Muscle layer of duodenum (tissue), 2 donors: ENCODE data around the gene RHAG.
"Not testable (repeated sequence)": the region's sequence is repeated elsewhere in the genome, so short reads cannot be mapped to it uniquely, and the experiment has no call there.

Experiments used
- H3K27ac ChIP-seq: one replicate; pipeline ENCODE4 v1.7.0; 2013; ENCODE audit warnings: mild to moderate bottlenecking, low read length
- H3K27me3 ChIP-seq: one replicate; pipeline ENCODE4 v1.7.0; 2013; ENCODE audit warnings: low read depth, mild to moderate bottlenecking, control low read depth, low read length
- H3K36me3 ChIP-seq, 2 donors: one replicate each; pipeline ENCODE4 v1.7.0; 2013; ENCODE audit warnings: low read length in 2 of 2, control low read depth in 1 of 2, mild to moderate bottlenecking in 1 of 2; ENCODE audit not compliant: insufficient read depth in 2 of 2, control insufficient read depth in 1 of 2
- H3K4me1 ChIP-seq, 2 donors: one replicate each; pipeline ENCODE4 v1.7.0; 2013; ENCODE audit warnings: low read length in 2 of 2, mild to moderate bottlenecking in 2 of 2, control low read depth in 1 of 2, moderate library complexity in 1 of 2; ENCODE audit not compliant: insufficient read depth in 2 of 2, control insufficient read depth in 1 of 2
- H3K4me3 ChIP-seq, 2 donors: one replicate each; pipeline ENCODE4 v1.7.0; 2013; ENCODE audit warnings: low read length in 2 of 2, low read depth in 1 of 2, mild to moderate bottlenecking in 1 of 2
- H3K9me3 ChIP-seq, 2 donors: one replicate each; pipeline ENCODE4 v1.7.0; 2013; ENCODE audit warnings: low read length in 2 of 2, control low read depth in 1 of 2, mild to moderate bottlenecking in 1 of 2; ENCODE audit not compliant: control insufficient read depth in 1 of 2
- donor health status: healthy.

RHAG gene

GRCh38 chr6:49635480-49635879, 1.2 kb downstream of the RHAG start:
- no peaks in the 10 kb centered on the region for H3K9me3 ChIP-seq
- H3K27ac ChIP-seq, result no peak overlapping the region
- no peaks in the 10 kb centered on the region for H3K27me3 ChIP-seq
- H3K4me3 ChIP-seq, result no peak overlapping the region
- H3K36me3 ChIP-seq, result no peaks in the 10 kb centered on the region
- H3K4me1 ChIP-seq, result no peaks in the 10 kb centered on the region

GRCh38 chr6:49634836-49635218, 1.8 kb downstream of the RHAG start:
- Histone ChIP-seq H3K9me3 (no peaks in the 10 kb centered on the region), H3K27me3 (no peaks in the 10 kb centered on the region), H3K4me3 (no peak overlapping the region), H3K4me1 (no peaks in the 10 kb centered on the region), H3K36me3 (no peaks in the 10 kb centered on the region), H3K27ac (no peak overlapping the region)

- H3K27ac ChIP-seq, result no peak overlapping the region
- H3K27me3 ChIP-seq, result no peaks in the 10 kb centered on the region
- H3K9me3 ChIP-seq, result no peaks in the 10 kb centered on the region
- H3K4me3 ChIP-seq, result no peak overlapping the region
- no peaks in the 10 kb centered on the region for H3K36me3 ChIP-seq
- no peaks in the 10 kb centered on the region for H3K4me1 ChIP-seq
Observed at GRCh38 chr6:49634092-49634835, 2.4 kb downstream of the RHAG start.

DNA sequence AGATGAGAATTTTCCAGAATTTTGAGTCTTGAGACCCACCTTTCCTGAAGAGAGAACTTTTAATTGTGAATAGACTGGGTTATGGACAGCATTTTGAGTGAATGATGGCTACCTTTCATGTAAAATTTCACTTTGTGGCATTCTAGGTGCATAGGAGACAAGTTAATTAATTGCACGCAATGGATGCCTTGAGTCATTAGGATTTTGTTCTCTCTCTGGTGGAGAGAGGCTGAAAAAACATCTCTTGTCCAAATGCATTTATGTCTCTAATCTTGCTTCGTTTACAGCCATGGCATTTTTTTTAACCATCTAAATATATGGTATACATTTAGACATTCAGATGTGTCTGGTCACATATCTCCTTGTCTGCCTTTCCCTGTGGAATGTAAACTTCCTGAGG, 3.1 kb downstream of the RHAG start:
- no peaks in the 10 kb centered on the region for H3K27me3 ChIP-seq
- no peak overlapping the region for H3K4me3 ChIP-seq
- H3K4me1 ChIP-seq, result no peaks in the 10 kb centered on the region
- H3K27ac ChIP-seq, result no peak overlapping the region
- H3K36me3 ChIP-seq, result no peaks in the 10 kb centered on the region
- no peaks in the 10 kb centered on the region for H3K9me3 ChIP-seq

GRCh38 chr6:49632727-49633126, 3.9 kb downstream of the RHAG start:
- Histone ChIP-seq H3K36me3 (no peaks in the 10 kb centered on the region), H3K27me3 (no peaks in the 10 kb centered on the region), H3K4me3 (no peak overlapping the region), H3K9me3 (no peaks in the 10 kb centered on the region), H3K27ac (no peak overlapping the region), H3K4me1 (no peaks in the 10 kb centered on the region)

DNA sequence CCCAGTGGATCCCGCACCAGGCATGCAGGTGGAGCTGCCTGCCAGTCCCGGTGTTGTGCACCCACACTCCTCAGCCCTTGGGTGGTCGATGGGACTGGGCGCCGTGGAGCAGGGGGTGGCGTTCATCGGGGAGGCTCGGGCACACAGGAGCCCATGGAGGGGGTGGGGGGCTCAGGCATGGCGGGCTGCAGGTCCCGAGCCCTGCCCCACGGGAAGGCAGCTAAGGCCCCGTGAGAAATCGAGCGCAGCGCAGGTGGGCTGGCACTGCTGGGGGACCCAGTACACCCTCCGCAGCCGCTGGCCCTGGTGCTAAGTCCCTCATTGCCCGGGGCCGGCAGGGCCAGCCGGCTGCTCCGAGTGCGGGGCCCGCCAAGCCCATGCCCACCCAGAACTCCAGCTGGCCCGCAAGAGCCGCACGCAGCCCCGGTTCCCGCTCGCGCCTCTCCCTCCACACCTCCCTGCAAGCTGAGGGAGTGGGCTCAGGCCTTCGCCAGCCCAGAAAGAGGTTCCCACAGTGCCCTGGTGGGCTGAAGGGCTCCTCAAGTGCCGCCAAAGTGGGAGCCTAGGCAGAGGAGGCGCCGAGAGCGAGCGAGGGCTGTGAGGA, 7.1 kb downstream of the RHAG start:
- H3K9me3 ChIP-seq, H3K27ac ChIP-seq, H3K27me3 ChIP-seq, H3K4me1 ChIP-seq, H3K36me3 ChIP-seq, H3K4me3 ChIP-seq: not testable (repeated sequence)

- Histone ChIP-seq H3K36me3 (no peaks in the 10 kb centered on the region), H3K27me3 (no peaks in the 10 kb centered on the region), H3K27ac (no peak overlapping the region), H3K4me3 (no peak overlapping the region), H3K9me3 (no peaks in the 10 kb centered on the region), H3K4me1 (no peaks in the 10 kb centered on the region)
Observed at GRCh38 chr6:49626811-49627210, 9.8 kb downstream of the RHAG start.

- no peaks in the 10 kb centered on the region for H3K4me1 ChIP-seq
- no peaks in the 10 kb centered on the region for H3K27me3 ChIP-seq
- no peak overlapping the region for H3K27ac ChIP-seq
- H3K36me3 ChIP-seq, result no peaks in the 10 kb centered on the region
- no peak overlapping the region for H3K4me3 ChIP-seq
- no peaks in the 10 kb centered on the region for H3K9me3 ChIP-seq
Observed at GRCh38 chr6:49618257-49618656, 18.4 kb downstream of the RHAG start.

DNA sequence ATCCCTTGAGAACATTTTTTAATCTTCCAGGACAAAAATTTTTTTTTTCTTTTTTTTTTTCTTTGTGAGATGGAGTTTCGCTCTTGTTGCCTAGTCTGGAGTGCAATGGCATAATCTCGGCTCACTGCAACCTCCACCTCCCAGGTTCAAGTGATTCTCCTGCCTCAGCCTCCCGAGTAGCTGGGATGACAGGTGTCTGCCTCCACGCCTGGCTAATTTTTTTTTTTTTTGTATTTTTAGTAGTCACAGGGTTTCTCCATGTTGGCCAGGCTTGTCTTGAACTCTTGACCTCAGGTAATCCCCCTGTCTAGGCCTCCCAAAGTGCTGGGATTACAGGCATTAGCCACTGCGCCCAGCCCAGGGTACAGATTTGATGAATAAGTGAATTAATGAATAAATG, 22.5 kb downstream of the RHAG start:
- not testable (repeated sequence) for H3K4me3 ChIP-seq, H3K27ac ChIP-seq, H3K4me1 ChIP-seq, H3K27me3 ChIP-seq, H3K9me3 ChIP-seq, H3K36me3 ChIP-seq

GRCh38 chr6:49609285-49609684, 27.4 kb downstream of the RHAG start:
- Histone ChIP-seq H3K27me3 (no peaks in the 10 kb centered on the region), H3K9me3 (no peaks in the 10 kb centered on the region), H3K4me1 (no peaks in the 10 kb centered on the region), H3K27ac (no peak overlapping the region), H3K4me3 (no peak overlapping the region), H3K36me3 (no peaks in the 10 kb centered on the region)

GRCh38 chr6:49608275-49608674, 28.4 kb downstream of the RHAG start:
- not testable (repeated sequence) for H3K27me3 ChIP-seq, H3K4me1 ChIP-seq, H3K36me3 ChIP-seq, H3K27ac ChIP-seq, H3K9me3 ChIP-seq, H3K4me3 ChIP-seq

GRCh38 chr6:49607391-49607982, 29.2 kb downstream of the RHAG start:
- H3K4me1 ChIP-seq, result no peaks in the 10 kb centered on the region
- no peaks in the 10 kb centered on the region for H3K36me3 ChIP-seq
- H3K9me3 ChIP-seq, result no peaks in the 10 kb centered on the region
- no peak overlapping the region for H3K4me3 ChIP-seq
- H3K27ac ChIP-seq, result no peak overlapping the region
- no peaks in the 10 kb centered on the region for H3K27me3 ChIP-seq
